ENCODE measurements around the gene GNPTAB.

Gene GNPTAB

DNA sequence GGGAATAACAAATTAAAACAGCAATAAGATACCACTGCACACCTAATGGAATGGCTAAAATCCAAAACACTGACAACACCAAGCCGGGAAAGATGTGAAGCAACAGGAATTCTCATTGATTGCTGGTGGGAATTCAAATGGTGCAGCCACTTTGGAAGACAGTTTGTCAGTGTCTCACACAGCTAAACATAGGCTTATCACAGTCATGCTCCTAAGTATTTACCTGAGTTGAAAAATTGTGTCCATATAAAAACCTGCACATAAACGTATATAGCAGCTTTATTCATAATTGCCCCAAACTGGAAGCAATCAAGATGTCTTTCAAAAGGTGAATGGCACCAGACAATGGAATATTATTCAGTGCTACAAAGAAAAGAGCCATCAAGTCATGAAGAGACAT is 21.6 kb downstream of the GNPTAB start:
- in situ Hi-C loops (cut with HindIII; ENCODE audit: low sequenced_read_pairs) = no loop called here

DNA sequence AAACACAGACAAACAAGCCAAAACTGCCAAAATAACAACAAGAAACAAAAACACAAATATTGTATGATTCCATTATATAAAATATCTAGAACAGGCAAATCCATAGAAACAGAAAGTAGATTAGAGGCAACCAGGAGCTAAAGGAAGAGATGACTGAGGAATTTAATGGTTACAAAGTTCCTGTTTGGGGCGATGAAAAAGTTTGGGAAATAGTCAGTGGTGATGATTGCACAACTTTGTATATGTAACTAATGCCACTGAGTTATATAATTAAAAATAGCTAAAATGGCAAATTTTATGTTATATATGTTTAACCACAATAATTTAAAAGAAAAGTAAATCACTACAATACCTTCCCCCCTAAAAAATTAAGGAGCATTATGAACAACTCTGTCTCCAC is 24.5 kb downstream of the GNPTAB start:
- in situ Hi-C loops (cut with HindIII; ENCODE audit: low sequenced_read_pairs) = no loop called here

DNA sequence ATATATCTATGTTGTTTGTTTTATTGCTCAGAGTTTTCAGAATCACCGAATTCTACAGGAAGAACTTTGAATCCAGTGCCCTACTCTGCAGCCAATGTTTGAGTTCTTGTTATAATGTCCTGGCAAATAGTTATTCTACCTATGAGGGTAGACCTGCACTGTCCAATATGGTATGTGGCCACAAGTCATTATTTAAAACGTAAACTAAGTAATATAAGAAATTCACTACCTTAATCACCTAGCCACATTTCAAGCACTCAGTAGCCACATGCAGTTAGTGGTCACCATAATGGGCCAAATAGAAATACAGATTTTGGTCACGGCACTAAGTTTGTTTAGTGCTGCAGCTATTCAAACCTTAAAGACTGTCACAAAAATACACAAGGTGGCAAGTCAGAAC is 26.4 kb downstream of the GNPTAB start:
- in situ Hi-C loops (cut with HindIII; ENCODE audit: low sequenced_read_pairs) = no loop called here

DNA sequence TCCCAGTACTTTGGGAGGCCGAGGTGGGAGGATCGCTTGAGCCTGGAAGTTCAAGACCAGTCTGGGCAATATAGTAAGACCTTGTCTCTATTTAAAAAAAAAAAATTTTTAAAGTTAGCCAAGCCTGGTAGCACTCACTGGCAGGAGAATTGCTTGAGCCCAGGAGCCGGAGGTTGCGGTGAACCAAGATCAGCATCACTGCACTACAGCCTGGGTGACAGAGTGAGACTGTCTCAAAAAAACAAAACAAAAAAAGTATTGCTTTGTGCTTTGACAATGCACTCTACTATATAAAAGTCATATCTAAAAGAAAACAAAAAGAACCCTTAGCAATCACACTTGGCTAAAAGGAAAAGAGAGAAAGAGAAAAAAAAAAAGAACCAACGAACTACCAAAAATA is 26.8 kb downstream of the GNPTAB start:
- in situ Hi-C loops (cut with HindIII; ENCODE audit: low sequenced_read_pairs) = no loop called here

DNA sequence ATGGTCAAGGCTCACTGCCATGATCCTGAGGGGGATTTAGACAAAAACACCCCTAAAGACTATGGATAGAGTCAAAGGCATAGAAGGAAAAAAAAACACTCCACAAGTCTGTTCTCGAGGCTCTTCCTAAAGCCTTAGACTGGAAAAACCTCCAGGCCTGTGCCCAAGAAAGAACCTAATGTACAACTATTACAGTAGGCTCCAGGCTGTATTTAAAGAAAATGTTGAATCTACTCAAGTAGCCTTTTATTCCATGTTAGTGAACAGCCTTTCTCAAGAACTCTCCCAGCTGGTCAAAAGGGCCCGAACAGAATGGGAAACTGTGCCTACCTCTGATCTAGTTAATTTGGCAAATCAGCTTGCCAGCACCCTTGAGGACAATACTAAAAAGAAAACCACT is 28.3 kb downstream of the GNPTAB start:
- in situ Hi-C loops (cut with HindIII; ENCODE audit: low sequenced_read_pairs) = no loop called here

DNA sequence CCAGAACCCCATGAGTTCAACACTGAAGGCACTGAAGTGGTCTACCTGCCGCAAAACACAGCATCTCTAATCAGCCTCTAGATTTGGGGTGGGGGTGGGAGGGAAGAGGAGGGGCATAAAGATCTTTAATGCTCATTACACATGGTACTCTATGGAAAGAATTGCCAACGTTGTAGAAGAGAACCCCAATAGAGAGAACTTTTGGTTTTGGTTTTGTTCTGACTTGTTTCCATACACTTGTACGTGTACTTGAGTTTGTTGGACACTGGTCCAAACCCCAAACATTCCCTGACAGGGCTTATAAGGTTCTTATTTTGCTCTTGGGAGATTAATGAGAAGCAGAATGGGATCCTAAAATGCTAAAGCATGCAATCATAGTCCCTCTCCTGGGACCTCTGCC is 31.0 kb downstream of the GNPTAB start:
- in situ Hi-C loops (cut with HindIII; ENCODE audit: low sequenced_read_pairs) = loop anchor here (5.0 kb wide), 1 partner anchor 108 kb away; no protein-coding TSS in a partner anchor

DNA sequence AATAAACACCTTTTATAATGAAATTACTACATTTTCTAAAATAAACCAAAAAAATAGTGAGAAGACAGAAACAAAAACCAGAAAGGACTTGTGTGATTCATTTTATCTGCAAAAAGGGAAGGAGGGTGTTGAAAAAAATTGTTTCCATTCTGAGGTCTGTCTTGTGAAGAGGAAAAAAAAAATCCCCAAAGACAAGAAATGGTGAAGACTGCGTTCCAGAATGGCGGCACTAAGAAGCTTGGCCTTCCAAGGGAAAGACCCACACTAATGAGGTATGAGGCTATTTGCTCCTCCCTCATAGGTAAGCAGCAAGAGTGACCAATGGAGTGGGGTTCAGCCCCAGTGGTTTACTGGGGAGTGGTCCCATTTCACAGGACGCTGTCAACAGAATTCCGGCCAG is 35.0 kb downstream of the GNPTAB start:
- in situ Hi-C loops (cut with HindIII; ENCODE audit: low sequenced_read_pairs) = loop anchor here (5.0 kb wide), 1 partner anchor 112 kb away; no protein-coding TSS in a partner anchor

DNA sequence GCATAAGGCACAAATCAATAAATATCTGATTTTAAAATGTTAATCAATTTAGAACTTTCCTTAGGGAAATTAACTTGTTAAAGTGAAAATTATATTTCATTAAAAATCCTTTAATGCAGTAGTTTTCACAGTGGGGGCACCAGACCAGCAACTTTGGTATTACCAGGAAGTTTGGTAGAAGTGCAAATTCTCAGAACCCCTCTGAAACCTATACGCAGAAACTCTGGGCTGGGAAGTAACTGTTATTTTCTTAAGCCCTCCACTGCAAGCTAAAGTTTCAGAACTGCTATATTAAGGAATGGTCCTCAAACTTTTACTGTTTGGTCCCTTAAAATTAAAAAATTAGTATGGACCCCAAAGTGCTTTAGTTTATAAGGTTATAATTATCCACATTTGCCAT is 35.7 kb downstream of the GNPTAB start:
- in situ Hi-C loops (cut with HindIII; ENCODE audit: low sequenced_read_pairs) = loop anchor here (5.0 kb wide), 1 partner anchor 112 kb away; no protein-coding TSS in a partner anchor

DNA sequence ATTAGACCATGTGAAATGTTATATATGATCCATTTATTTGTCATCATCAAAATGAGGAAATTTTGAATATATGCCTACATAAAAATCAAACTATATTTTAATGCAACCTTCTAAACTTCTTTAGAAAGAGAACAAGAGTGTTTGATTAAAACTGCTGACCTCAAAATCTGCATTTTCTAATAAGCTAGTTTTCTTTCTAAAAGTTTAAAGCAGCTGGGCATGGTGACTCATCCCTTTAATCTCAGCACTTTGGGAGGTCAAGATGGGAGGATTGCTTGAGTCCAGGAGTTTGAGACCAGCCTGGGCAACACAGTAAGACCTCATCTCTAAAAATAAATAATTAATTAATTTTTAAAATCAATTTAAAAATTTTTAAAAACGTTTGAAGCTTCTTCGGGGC is 36.2 kb downstream of the GNPTAB start:
- in situ Hi-C loops (cut with HindIII; ENCODE audit: low sequenced_read_pairs) = no loop called here

DNA sequence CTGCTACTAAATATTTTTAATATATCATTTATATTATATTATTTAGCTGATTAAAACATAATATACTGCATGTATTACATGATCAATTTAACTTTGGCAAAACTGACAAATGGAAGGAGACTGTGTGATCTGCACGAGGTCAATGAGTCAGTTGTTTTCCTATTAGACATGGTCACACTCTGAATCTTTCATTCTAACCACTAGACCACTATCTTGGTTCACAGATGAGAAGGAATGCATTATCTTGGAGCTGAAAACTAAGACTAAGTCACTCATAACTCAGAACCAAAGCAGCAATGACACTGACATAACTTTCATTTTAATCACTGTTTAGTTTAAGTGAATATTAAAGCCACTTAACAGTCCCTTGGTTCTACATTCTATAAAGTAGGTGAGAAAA is 37.4 kb downstream of the GNPTAB start:
- in situ Hi-C loops (cut with HindIII; ENCODE audit: low sequenced_read_pairs) = no loop called here

DNA sequence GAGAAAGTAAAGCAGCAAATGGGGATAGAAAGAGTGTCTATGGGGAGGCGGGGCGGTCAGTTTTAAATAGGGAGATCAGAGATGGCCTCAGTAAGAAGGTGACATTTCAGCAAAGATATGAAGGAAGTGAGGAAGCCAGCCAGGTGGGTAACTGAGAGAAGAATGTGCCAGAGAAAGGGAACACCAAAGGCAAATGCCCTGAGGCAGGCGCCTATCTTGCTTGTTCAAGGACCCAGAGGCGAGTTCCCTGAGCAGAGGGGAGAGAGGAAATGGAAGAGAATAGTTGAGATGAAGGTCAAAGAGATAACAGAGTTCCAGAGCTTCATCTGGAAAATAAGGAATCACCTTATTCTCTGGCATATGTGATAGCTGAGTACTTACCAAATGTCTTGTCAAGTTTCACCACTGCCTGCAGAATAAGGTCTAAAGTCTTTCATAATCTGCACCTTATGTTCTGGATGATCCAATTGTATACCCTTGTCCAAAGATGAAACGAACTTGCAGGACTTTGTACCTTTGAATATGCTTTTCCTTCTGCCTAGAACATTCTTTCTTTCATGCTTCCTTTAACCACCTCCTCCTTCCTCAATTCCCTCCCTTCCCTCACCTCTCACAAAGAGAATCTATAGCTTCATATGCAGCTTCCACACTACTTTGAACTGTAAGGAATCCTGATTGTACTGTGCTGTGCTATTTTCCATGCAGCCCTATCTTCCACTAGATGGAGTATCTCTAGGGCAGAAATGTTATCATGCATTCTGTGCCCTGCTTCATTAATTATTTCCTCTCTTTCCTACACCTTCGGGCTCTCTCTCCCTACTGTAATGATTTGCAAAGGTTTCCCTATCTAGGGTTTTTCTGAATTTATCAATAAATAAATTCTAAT is 38.5 kb downstream of the GNPTAB start:
- in situ Hi-C loops (cut with HindIII; ENCODE audit: low sequenced_read_pairs) = no loop called here

DNA sequence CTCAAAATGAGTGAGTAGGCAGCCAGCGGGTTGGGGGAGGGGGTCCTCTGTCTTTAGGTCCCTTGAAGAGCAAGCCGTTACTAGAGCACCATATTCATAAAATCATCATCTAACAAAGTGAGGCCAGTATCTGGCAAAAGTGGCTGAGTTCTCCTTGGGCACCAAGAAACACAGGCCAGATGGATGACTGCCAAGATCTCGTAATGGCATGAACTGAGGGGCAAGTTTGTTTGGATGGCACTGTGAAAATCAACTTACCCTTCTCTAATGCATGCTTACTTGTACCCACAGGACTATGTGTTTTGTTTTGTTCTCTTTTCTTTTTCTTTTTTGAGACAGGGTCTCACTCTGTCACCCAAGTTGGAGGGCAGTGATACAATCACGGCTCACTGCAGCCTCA is 41.6 kb downstream of the GNPTAB start:
- in situ Hi-C loops (cut with HindIII; ENCODE audit: low sequenced_read_pairs) = no loop called here

DNA sequence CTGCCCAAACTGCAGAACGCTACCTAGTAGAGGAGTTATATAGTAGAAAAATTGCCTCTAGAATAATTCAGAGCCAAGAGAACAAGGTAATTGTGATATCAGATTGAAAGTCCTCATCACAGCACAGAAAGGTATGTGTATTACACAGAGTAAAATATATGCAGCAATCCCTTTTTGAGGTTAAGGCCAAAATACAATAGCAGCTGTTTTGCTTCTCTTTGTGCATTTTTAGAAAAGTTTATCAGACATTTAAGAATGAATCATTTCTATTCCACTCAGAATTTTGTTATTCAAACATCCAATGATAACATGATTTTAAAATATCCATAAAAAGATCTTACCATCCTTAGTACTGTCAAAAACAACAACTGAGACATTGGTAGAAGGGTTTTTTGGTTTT is 45.1 kb downstream of the GNPTAB start:
- in situ Hi-C loops (cut with HindIII; ENCODE audit: low sequenced_read_pairs) = no loop called here

DNA sequence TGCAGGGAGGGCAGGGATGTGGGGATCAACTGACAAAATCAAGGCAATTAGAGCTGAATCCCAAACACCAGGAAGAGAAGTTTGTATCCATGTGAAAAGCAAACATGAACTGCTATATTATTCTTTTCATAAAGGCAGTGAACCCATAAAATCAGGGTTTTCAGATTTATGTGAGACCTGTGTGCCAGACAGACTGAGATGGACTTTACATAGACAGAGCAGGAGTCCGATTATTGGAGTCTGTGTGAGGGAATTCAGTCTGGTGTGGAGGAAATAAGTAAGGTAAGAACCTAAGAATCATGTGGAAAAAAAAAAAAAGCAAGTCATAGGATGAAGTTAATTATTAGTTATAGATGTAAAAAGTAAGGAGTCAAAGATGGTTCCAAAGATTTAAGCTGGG is 46.4 kb downstream of the GNPTAB start:
- in situ Hi-C loops (cut with HindIII; ENCODE audit: low sequenced_read_pairs) = no loop called here

DNA sequence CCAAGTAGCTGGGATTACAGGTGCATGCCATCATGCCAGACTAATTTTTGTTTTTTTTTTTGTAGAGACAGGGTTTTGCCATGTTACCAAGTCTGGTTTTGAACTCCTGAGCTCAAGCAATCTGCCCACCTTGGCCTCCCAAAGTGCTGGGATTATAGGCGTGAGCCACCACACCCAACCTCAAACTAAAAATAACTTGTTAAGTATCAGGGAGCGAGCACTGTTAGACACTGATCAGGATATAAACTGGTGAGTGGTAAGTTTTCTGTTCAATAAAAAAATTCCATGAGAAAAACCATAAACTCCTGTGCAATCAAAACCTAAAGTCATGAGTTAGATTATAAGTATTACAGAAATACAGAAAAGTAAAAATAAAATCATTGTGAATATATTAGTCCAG is 46.9 kb downstream of the GNPTAB start:
- in situ Hi-C loops (cut with HindIII; ENCODE audit: low sequenced_read_pairs) = no loop called here

DNA sequence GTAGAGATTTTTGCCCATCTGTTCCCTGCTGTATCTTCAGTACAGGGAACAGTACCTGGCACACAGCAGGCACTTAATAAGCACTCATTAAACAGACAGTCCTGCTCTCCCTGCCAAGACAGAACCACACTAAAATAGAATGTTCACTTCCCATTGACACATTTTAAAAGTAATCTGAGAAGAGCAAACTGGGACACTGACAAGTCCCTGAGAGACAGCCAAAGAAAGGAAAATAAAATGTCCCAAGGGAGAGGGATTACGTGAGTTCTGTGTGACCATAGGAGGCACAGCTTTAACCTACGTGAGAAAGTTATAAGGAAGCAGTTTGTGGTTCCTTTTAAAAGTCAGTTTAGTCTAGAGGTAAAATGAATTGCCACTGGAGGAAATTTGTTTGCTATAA is 47.6 kb downstream of the GNPTAB start:
- in situ Hi-C loops (cut with HindIII; ENCODE audit: low sequenced_read_pairs) = no loop called here

DNA sequence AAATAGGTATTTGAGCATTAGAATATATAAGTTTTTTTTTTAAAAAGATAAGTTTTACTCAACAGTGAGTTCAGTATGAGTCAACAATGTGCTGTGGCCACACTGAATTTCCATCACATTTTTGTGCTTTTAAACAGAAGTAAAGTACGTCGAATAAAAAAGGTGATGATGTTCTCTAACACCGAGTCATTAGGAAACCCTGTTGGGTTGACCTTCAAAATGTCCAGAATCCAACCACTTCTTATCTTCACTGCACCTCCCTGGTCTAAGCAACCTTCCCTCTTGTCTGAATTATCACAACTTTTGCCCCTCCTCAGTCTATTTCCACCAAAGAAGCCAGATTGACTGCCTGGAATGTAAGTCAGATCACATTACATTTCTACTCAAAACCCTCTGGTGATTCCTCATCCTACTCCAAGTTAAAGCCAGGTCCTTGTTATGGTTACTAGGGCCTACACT is 48.5 kb downstream of the GNPTAB start:
- in situ Hi-C loops (cut with HindIII; ENCODE audit: low sequenced_read_pairs) = no loop called here

DNA sequence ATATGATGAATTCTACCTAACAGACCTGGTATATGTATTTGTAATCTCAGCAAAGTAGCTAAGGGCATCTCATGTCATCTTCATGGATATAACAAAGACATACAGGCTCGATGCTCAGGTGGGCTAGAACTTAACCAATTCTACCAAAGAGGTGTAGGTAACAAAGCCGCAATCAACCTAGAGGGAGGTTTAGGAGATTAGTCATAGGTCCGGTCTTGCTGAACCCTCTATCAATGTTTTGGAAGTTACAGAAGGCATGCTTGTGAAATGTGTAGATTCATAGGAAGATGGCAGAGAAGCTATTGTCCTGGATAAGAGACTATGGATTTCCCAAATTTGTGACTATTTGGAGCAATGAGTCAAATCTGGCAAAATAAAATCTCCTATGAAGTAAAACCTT is 48.9 kb downstream of the GNPTAB start:
- in situ Hi-C loops (cut with HindIII; ENCODE audit: low sequenced_read_pairs) = no loop called here

DNA sequence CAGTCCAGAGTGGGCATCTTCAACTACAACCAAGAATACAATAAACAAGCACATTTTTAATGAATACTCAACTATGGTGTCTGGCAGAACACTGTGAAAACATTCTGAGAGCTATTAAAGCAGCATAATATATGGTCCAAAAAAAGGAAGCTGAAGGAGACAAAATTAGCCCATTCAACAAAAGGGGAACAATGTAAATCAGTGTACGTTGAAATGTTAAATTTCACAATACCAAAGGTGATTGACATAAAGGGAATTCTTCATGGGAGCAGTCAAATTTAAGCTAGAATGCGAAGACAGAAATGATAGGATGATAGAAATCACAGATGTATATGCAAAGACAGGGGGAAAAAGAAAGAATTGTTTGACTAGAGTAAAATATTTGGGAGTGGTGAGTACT is 50.2 kb downstream of the GNPTAB start:
- in situ Hi-C loops (cut with HindIII; ENCODE audit: low sequenced_read_pairs) = no loop called here

DNA sequence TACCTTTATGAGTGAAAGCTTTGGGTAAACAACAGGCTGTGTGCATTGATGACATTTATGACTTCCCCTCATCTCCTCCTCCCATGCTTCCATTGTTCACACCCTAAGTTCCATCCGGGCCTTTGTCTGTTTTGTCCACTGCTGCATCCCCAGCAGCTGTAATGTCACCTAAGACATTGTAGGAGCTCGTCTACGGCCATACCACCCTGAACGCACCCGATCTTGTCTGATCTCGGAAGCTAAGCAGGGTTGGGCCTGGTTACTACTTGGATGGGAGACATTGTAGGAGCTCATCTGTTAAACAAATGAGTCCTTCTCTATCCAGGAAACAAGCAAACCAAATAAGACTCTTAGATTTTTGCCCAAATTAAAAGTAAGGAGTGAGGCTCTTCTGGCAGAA is 51.1 kb downstream of the GNPTAB start:
- in situ Hi-C loops (cut with HindIII; ENCODE audit: low sequenced_read_pairs) = no loop called here

DNA sequence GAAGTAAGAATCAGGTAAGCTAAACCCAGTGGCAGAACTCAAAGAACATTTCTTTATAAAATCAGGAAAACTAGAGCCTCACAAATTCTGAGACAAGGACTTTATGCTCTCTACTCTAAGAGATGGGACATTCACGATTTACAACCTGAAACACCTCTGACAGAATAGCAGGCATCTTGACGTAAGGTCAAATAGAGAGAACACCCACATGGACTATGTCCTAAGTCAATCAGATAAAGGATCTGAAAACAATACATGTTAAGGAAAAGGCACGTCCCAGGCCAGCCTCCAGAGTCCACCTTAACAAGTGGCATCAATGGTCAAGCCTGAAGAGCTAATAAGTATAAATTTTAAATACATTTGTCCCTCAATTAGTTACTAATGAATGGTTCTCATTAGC is 51.6 kb downstream of the GNPTAB start:
- in situ Hi-C loops (cut with HindIII; ENCODE audit: low sequenced_read_pairs) = no loop called here

DNA sequence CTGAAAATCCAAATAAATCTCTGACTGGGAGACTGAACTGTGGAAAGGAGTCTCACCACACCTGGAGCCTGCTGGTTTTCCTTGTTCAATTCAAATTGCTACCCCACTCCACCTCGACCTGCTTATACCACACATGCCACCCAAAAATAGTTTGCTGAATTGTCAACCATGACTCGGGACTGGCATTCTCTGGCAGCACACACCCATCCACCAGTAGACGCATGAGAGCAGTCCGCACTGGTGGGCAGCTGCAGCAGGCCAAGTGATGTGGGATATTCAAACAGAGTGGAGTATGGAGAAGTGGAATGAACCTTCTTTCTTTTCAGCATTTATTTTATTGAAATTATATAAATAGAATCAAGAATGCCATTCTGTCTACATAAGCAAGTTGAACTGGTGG is 52.8 kb downstream of the GNPTAB start:
- in situ Hi-C loops (cut with HindIII; ENCODE audit: low sequenced_read_pairs) = no loop called here

DNA sequence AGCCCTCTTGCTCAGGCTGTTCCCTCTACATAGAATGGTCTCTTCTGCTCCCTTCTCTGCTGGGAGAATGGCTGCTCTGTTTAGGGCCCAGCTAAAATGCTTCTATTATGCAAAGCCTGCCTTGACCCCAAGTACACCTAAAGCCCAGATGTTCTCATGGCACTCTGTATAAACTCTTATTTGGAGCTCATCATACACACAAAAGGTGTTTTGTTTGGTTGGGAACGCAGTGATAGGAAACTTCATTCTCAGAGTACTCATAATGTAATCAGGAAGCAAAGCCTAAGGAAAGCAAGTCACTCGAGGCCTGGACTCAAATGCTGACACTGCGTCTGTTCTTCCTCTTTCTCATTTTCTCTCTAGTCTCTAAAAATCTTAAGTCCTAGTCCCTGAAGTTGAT is 53.3 kb downstream of the GNPTAB start:
- in situ Hi-C loops (cut with HindIII; ENCODE audit: low sequenced_read_pairs) = no loop called here

Data from endothelial cell of hepatic sinusoid (primary cell).